Stimulated activated CD8-positive, alpha-beta memory T cell treated with anti-CD3 and anti-CD28 coated beads, Interleukin-12 subunit alpha, Interleukin-12 subunit beta, amount 100 ng/mL, for 24 hours (primary cell): ENCODE results near the gene KIAA1671.

Experiments
- DNase-seq: peaks from one replicate; pipeline ENCODE4 v3.0.0-alpha.2; 2020; ENCODE audit errors: extremely low read depth

Gene KIAA1671

GRCh38 chr22:25067851-25068421, 115.4 kb downstream of the KIAA1671 start:
- DNase-seq = no peak

GRCh38 chr22:25068707-25069106, 116.2 kb downstream of the KIAA1671 start:
- no peak for DNase-seq

- DNase-seq = no peak
Observed at GRCh38 chr22:25069426-25069757, 116.9 kb downstream of the KIAA1671 start.

- no peak for DNase-seq
Observed at GRCh38 chr22:25069758-25070481, 117.4 kb downstream of the KIAA1671 start.

GRCh38 chr22:25070956-25071355, 118.4 kb downstream of the KIAA1671 start:
- no peak for DNase-seq

GRCh38 chr22:25071720-25072119, 119.2 kb downstream of the KIAA1671 start:
- no peak for DNase-seq

- DNase-seq = no peak
Observed at GRCh38 chr22:25072406-25072805, 119.9 kb downstream of the KIAA1671 start.

- DNase-seq = no peak
Observed at GRCh38 chr22:25076336-25076735, 123.8 kb downstream of the KIAA1671 start.

GRCh38 chr22:25077056-25077455, 124.5 kb downstream of the KIAA1671 start:
- no peak for DNase-seq

- DNase-seq = no peak
Observed at GRCh38 chr22:25077964-25078363, 125.4 kb downstream of the KIAA1671 start.

- DNase-seq = no peak
Observed at GRCh38 chr22:25078591-25078990, 126.1 kb downstream of the KIAA1671 start.

- no peak for DNase-seq
Observed at GRCh38 chr22:25080855-25081254, 128.3 kb downstream of the KIAA1671 start.

- DNase-seq = no peak
Observed at GRCh38 chr22:25081409-25081824, 128.9 kb downstream of the KIAA1671 start.

GRCh38 chr22:25082096-25082495, 129.6 kb downstream of the KIAA1671 start:
- DNase-seq = no peak

GRCh38 chr22:25083056-25083806, 130.7 kb downstream of the KIAA1671 start:
- no peak for DNase-seq

GRCh38 chr22:25083807-25084200, 131.3 kb downstream of the KIAA1671 start:
- DNase-seq = no peak

- DNase-seq = no peak
Observed at GRCh38 chr22:25084405-25085107, 132.0 kb downstream of the KIAA1671 start.

GRCh38 chr22:25085156-25085555, 132.6 kb downstream of the KIAA1671 start:
- no peak for DNase-seq

- DNase-seq = no peak
Observed at GRCh38 chr22:25085930-25086901, 133.7 kb downstream of the KIAA1671 start.

GRCh38 chr22:25086902-25087282, 134.4 kb downstream of the KIAA1671 start:
- DNase-seq = no peak

GRCh38 chr22:25090225-25090890, 137.8 kb downstream of the KIAA1671 start:
- no peak for DNase-seq
